Activated T-cell treated with anti-CD3 and anti-CD28 coated beads, Interleukin-2, amount 50 U/mL, for 72 hours (primary cell): ENCODE results near the gene MRPS25. TPM values are rescaled to one million over a fixed set of nuclear protein-coding genes. Genes with fewer than 3 reads are reported as not detected.

ENCODE experiments used
- ATAC-seq, 2 donors: fragments of 150-1000 bp; cut with Tn5 transposase; replicated peaks in 1 of 2; 2 replicates each; pipeline ENCODE4 v1.10.0; 2021; ENCODE audit warnings: moderate library complexity in 2 of 2, mild to moderate bottlenecking in 1 of 2
- DNase-seq, 2 donors: peaks; one replicate each; pipeline ENCODE4 v3.0.0; 2021 to 2022; ENCODE audit warnings: mixed read lengths in 1 of 2
- H3K27ac Mint-ChIP-seq: one replicate; pipeline ENCODE4 v1.8.0; 2022; ENCODE audit warnings: mild to moderate bottlenecking, moderate library complexity, mixed read lengths
- H3K27me3 Mint-ChIP-seq: one replicate; pipeline ENCODE4 v1.8.0; 2022; ENCODE audit warnings: low read depth, mixed read lengths
- H3K36me3 Mint-ChIP-seq, 2 donors: one replicate each; pipeline ENCODE4 v1.8.0; 2022; ENCODE audit warnings: mixed read lengths in 2 of 2, mild to moderate bottlenecking in 1 of 2; ENCODE audit not compliant: insufficient read depth in 2 of 2
- H3K4me1 Mint-ChIP-seq: one replicate; pipeline ENCODE4 v1.8.0; 2022; ENCODE audit warnings: low read depth, mixed read lengths
- H3K4me3 Mint-ChIP-seq, 2 donors: one replicate each; pipeline ENCODE4 v1.8.0; 2022; ENCODE audit warnings: mild to moderate bottlenecking in 2 of 2, mixed read lengths in 2 of 2, moderate library complexity in 2 of 2
- H3K9me3 Mint-ChIP-seq, 2 donors: one replicate each; pipeline ENCODE4 v1.8.0; 2022; ENCODE audit warnings: mixed read lengths in 2 of 2
- total RNA-seq, 2 donors: library from RNA; stranded (reverse); gene quantifications; one replicate each; pipeline ENCODE4 v1.2.3, GENCODE V29; 2022

The MRPS25 gene
- total RNA-seq, 2 donors from 2014 or later: 40.7 to 40.9 TPM

- Mint-ChIP-seq H3K4me3 (no peak overlapping the region), H3K9me3 (no peaks in the 10 kb centered on the region), H3K27ac (no peak overlapping the region), H3K36me3 (peaks cover 4 to 6% of the 10 kb centered on the region in 2 donors), H3K27me3 (no peaks in the 10 kb centered on the region), H3K4me1 (peaks cover 18% of the 10 kb centered on the region)
- ATAC-seq: no peak
- no peak for DNase-seq
Observed at GRCh38 chr3:15069441-15069840, 4.3 kb upstream of the MRPS25 start.

- ATAC-seq: no peak
- H3K36me3 Mint-ChIP-seq: peaks cover 1 to 2% of the 10 kb centered on the region in 2 donors
- DNase-seq: no peak
- peaks cover 30% of the 10 kb centered on the region for H3K4me1 Mint-ChIP-seq
- peak overlapping the region; percentile 11 to 21 for H3K4me3 Mint-ChIP-seq
- H3K27me3 Mint-ChIP-seq: no peaks in the 10 kb centered on the region
- no peak overlapping the region for H3K27ac Mint-ChIP-seq
- no peaks in the 10 kb centered on the region for H3K9me3 Mint-ChIP-seq
Observed at GRCh38 chr3:15066467-15066866, 1.4 kb upstream of the MRPS25 start.

- no peak overlapping the region for H3K27ac Mint-ChIP-seq
- peak overlapping the region; percentile 92 to 96 for H3K4me3 Mint-ChIP-seq
- DNase-seq (no peak), ATAC-seq (no peak)
- H3K27me3 Mint-ChIP-seq: no peaks in the 10 kb centered on the region
- H3K36me3 Mint-ChIP-seq: peaks cover 0 to 2% of the 10 kb centered on the region in 2 donors
- H3K4me1 Mint-ChIP-seq: peaks cover 30% of the 10 kb centered on the region
- H3K9me3 Mint-ChIP-seq: no peaks in the 10 kb centered on the region
Observed at GRCh38 chr3:15065550-15066007, 464 bp upstream of the MRPS25 start.

GRCh38 chr3:15064299-15064834 lies 748 bp downstream of the MRPS25 start:
- peaks cover 0 to 2% of the 10 kb centered on the region in 2 donors for H3K36me3 Mint-ChIP-seq
- peak overlapping the region; percentile 92 to 96 for H3K4me3 Mint-ChIP-seq
- H3K9me3 Mint-ChIP-seq: no peaks in the 10 kb centered on the region
- H3K4me1 Mint-ChIP-seq: peaks cover 35% of the 10 kb centered on the region
- no peaks in the 10 kb centered on the region for H3K27me3 Mint-ChIP-seq
- H3K27ac Mint-ChIP-seq: peak overlapping the region; percentile 62
- ATAC-seq: peak; percentile 1 to 8
- peak; percentile 20 to 25 for DNase-seq

- Mint-ChIP-seq H3K27me3 (no peaks in the 10 kb centered on the region), H3K27ac (peak overlapping the region; percentile 62), H3K36me3 (peaks cover 0 to 4% of the 10 kb centered on the region in 2 donors), H3K4me1 (peaks cover 36% of the 10 kb centered on the region), H3K4me3 (peak overlapping the region; percentile 92 to 96), H3K9me3 (no peaks in the 10 kb centered on the region)
- ATAC-seq: no peak
- no peak for DNase-seq
Observed at GRCh38 chr3:15063656-15064286, 1.3 kb downstream of the MRPS25 start.

GRCh38 chr3:15063238-15063637 lies 1.9 kb downstream of the MRPS25 start:
- H3K27ac Mint-ChIP-seq: peak overlapping the region; percentile 50
- ATAC-seq: no peak
- peaks cover 39% of the 10 kb centered on the region for H3K4me1 Mint-ChIP-seq
- H3K27me3 Mint-ChIP-seq: no peaks in the 10 kb centered on the region
- H3K4me3 Mint-ChIP-seq: peak overlapping the region; percentile 92 to 96
- no peak for DNase-seq
- no peaks in the 10 kb centered on the region for H3K9me3 Mint-ChIP-seq
- H3K36me3 Mint-ChIP-seq: peaks cover 2 to 9% of the 10 kb centered on the region in 2 donors

- Mint-ChIP-seq H3K4me1 (peaks cover 49% of the 10 kb centered on the region), H3K9me3 (no peaks in the 10 kb centered on the region), H3K4me3 (no peak overlapping the region), H3K36me3 (peaks cover 5 to 15% of the 10 kb centered on the region in 2 donors), H3K27me3 (no peaks in the 10 kb centered on the region), H3K27ac (peak overlapping the region; percentile 58)
- DNase-seq (no peak), ATAC-seq (no peak)
Observed at GRCh38 chr3:15060029-15060428, 5.1 kb downstream of the MRPS25 start.

GRCh38 chr3:15056676-15057404 lies 8.3 kb downstream of the MRPS25 start:
- DNase-seq: no peak
- no peaks in the 10 kb centered on the region for H3K9me3 Mint-ChIP-seq
- H3K4me3 Mint-ChIP-seq: no peak overlapping the region
- peaks cover 62% of the 10 kb centered on the region for H3K4me1 Mint-ChIP-seq
- H3K27me3 Mint-ChIP-seq: no peaks in the 10 kb centered on the region
- peaks cover 5 to 19% of the 10 kb centered on the region in 2 donors for H3K36me3 Mint-ChIP-seq
- H3K27ac Mint-ChIP-seq: peak overlapping the region; percentile 6
- no peak for ATAC-seq

GRCh38 chr3:15055019-15055557 lies 10.0 kb downstream of the MRPS25 start:
- H3K4me1 Mint-ChIP-seq: peaks cover 73% of the 10 kb centered on the region
- ATAC-seq: peak; percentile 93
- H3K27me3 Mint-ChIP-seq: no peaks in the 10 kb centered on the region
- H3K36me3 Mint-ChIP-seq: peaks cover 5 to 24% of the 10 kb centered on the region in 2 donors
- peak overlapping the region; percentile 79 for H3K27ac Mint-ChIP-seq
- no peaks in the 10 kb centered on the region for H3K9me3 Mint-ChIP-seq
- H3K4me3 Mint-ChIP-seq: peak overlapping the region; percentile 41 to 64
- DNase-seq: peak; percentile 70 to 77

- H3K36me3 Mint-ChIP-seq: peaks cover 5 to 20% of the 10 kb centered on the region in 2 donors
- H3K9me3 Mint-ChIP-seq: no peaks in the 10 kb centered on the region
Observed at GRCh38 chr3:15053541-15053940, 11.6 kb downstream of the MRPS25 start.

GRCh38 chr3:15052335-15053242 lies 12.5 kb downstream of the MRPS25 start:
- no peak for ATAC-seq

More at GRCh38 chr3:15053541-15053940, 11.6 kb downstream of the MRPS25 start:
- Mint-ChIP-seq H3K4me3 (no peak overlapping the region), H3K27me3 (no peaks in the 10 kb centered on the region), H3K4me1 (peaks cover 66% of the 10 kb centered on the region), H3K27ac (peak overlapping the region; percentile 58)
- DNase-seq (no peak), ATAC-seq (no peak)

GRCh38 chr3:15051531-15051930 lies 13.6 kb downstream of the MRPS25 start:
- peak; percentile 44 to 56 for DNase-seq
- H3K36me3 Mint-ChIP-seq: peaks cover 2 to 11% of the 10 kb centered on the region in 2 donors
- no peak overlapping the region for H3K4me3 Mint-ChIP-seq
- H3K9me3 Mint-ChIP-seq: no peaks in the 10 kb centered on the region
- ATAC-seq: peak; percentile 63 to 70
- H3K27me3 Mint-ChIP-seq: no peaks in the 10 kb centered on the region
- peaks cover 56% of the 10 kb centered on the region for H3K4me1 Mint-ChIP-seq
- H3K27ac Mint-ChIP-seq: no peak overlapping the region

More at GRCh38 chr3:15052335-15053242, 12.5 kb downstream of the MRPS25 start:
- Mint-ChIP-seq H3K27ac (no peak overlapping the region), H3K4me3 (no peak overlapping the region), H3K27me3 (no peaks in the 10 kb centered on the region), H3K9me3 (no peaks in the 10 kb centered on the region), H3K36me3 (peaks cover 3 to 14% of the 10 kb centered on the region in 2 donors), H3K4me1 (peaks cover 62% of the 10 kb centered on the region)
- DNase-seq: no peak
